Adipocyte (in vitro differentiated cells): ENCODE results near the gene ANKMY1.

Experiments used
- DNase-seq: peaks from one replicate; pipeline ENCODE4 v3.0.0-alpha.2; 2015; ENCODE audit warnings: low read depth
- H3K27me3 ChIP-seq: replicated peaks from 2 replicates; pipeline ENCODE4 v1.7.0; 2013; ENCODE audit warnings: mild to moderate bottlenecking, low read length, moderate library complexity; ENCODE audit not compliant: control insufficient read depth, insufficient read depth
- H3K36me3 ChIP-seq: 2 replicates; pipeline ENCODE4 v1.7.0; 2013; ENCODE audit warnings: low read length, mild to moderate bottlenecking, moderate library complexity; ENCODE audit not compliant: control insufficient read depth, insufficient read depth, severe bottlenecking
- H3K4me1 ChIP-seq: 2 replicates; pipeline ENCODE4 v1.7.0; 2013; ENCODE audit warnings: mild to moderate bottlenecking, low read length, moderate library complexity; ENCODE audit not compliant: control insufficient read depth, insufficient read depth
- H3K4me3 ChIP-seq: 2 replicates; pipeline ENCODE4 v1.7.0; 2013; ENCODE audit warnings: mild to moderate bottlenecking, low read length, moderate library complexity
- H3K9ac ChIP-seq: 2 replicates; pipeline ENCODE4 v1.7.0; 2013; ENCODE audit warnings: mild to moderate bottlenecking, low read length, moderate library complexity
- H3K9me3 ChIP-seq: 2 replicates; pipeline ENCODE4 v1.7.0; 2013; ENCODE audit warnings: mild to moderate bottlenecking, low read length, moderate library complexity; ENCODE audit not compliant: control insufficient read depth

Gene ANKMY1

GRCh38 chr2:240449764-240450531 is 107.8 kb downstream of the ANKMY1 start:
- H3K27me3 ChIP-seq: no peaks in the 10 kb centered on the region
- no peak overlapping the region for H3K9ac ChIP-seq
- no peak for DNase-seq
- H3K36me3 ChIP-seq: peaks cover 16% of the 10 kb centered on the region
- H3K4me3 ChIP-seq: no peak overlapping the region
- peaks cover 23% of the 10 kb centered on the region for H3K4me1 ChIP-seq
- no peaks in the 10 kb centered on the region for H3K9me3 ChIP-seq

- H3K27me3 ChIP-seq: no peaks in the 10 kb centered on the region
- peaks cover 24% of the 10 kb centered on the region for H3K36me3 ChIP-seq
- no peaks in the 10 kb centered on the region for H3K9me3 ChIP-seq
- DNase-seq: no peak
- H3K9ac ChIP-seq: no peak overlapping the region
- no peak overlapping the region for H3K4me3 ChIP-seq
- H3K4me1 ChIP-seq: peaks cover 23% of the 10 kb centered on the region
Measured at GRCh38 chr2:240448387-240449274, 109.2 kb downstream of the ANKMY1 start.

- Histone ChIP-seq H3K27me3 (no peaks in the 10 kb centered on the region), H3K9me3 (no peaks in the 10 kb centered on the region), H3K9ac (no peak overlapping the region), H3K4me3 (no peak overlapping the region), H3K4me1 (peaks cover 23% of the 10 kb centered on the region), H3K36me3 (peaks cover 24% of the 10 kb centered on the region)
- DNase-seq: no peak
Measured at GRCh38 chr2:240447934-240448333, 109.9 kb downstream of the ANKMY1 start.

GRCh38 chr2:240447331-240447730 is 110.5 kb downstream of the ANKMY1 start:
- Histone ChIP-seq H3K4me3 (no peak overlapping the region), H3K9ac (no peak overlapping the region), H3K4me1 (peaks cover 23% of the 10 kb centered on the region)

GRCh38 chr2:240446664-240447175 is 111.1 kb downstream of the ANKMY1 start:
- no peak for DNase-seq
- Histone ChIP-seq H3K9me3 (no peaks in the 10 kb centered on the region), H3K9ac (no peak overlapping the region), H3K4me3 (no peak overlapping the region), H3K4me1 (peaks cover 17% of the 10 kb centered on the region), H3K27me3 (no peaks in the 10 kb centered on the region), H3K36me3 (peaks cover 30% of the 10 kb centered on the region)

More at GRCh38 chr2:240447331-240447730, 110.5 kb downstream of the ANKMY1 start:
- no peak for DNase-seq
- no peaks in the 10 kb centered on the region for H3K27me3 ChIP-seq
- H3K36me3 ChIP-seq: peaks cover 29% of the 10 kb centered on the region
- H3K9me3 ChIP-seq: no peaks in the 10 kb centered on the region

GRCh38 chr2:240445961-240446663 is 111.7 kb downstream of the ANKMY1 start:
- Histone ChIP-seq H3K9ac (no peak overlapping the region), H3K4me1 (peaks cover 11% of the 10 kb centered on the region), H3K4me3 (no peak overlapping the region), H3K27me3 (no peaks in the 10 kb centered on the region), H3K9me3 (no peaks in the 10 kb centered on the region), H3K36me3 (peaks cover 31% of the 10 kb centered on the region)
- no peak for DNase-seq

GRCh38 chr2:240444464-240444863 is 113.3 kb downstream of the ANKMY1 start:
- H3K9ac ChIP-seq: no peak overlapping the region
- H3K4me1 ChIP-seq: no peaks in the 10 kb centered on the region
- peaks cover 37% of the 10 kb centered on the region for H3K36me3 ChIP-seq
- no peak overlapping the region for H3K4me3 ChIP-seq
- H3K9me3 ChIP-seq: no peaks in the 10 kb centered on the region
- no peaks in the 10 kb centered on the region for H3K27me3 ChIP-seq
- no peak for DNase-seq

GRCh38 chr2:240443891-240444301 is 113.9 kb downstream of the ANKMY1 start:
- no peak overlapping the region for H3K4me3 ChIP-seq
- DNase-seq: no peak
- H3K27me3 ChIP-seq: no peaks in the 10 kb centered on the region
- peaks cover 2% of the 10 kb centered on the region for H3K4me1 ChIP-seq
- no peaks in the 10 kb centered on the region for H3K9me3 ChIP-seq
- H3K36me3 ChIP-seq: peaks cover 35% of the 10 kb centered on the region
- H3K9ac ChIP-seq: no peak overlapping the region

GRCh38 chr2:240442891-240443715 is 114.7 kb downstream of the ANKMY1 start:
- Histone ChIP-seq H3K9ac (no peak overlapping the region), H3K4me3 (no peak overlapping the region), H3K9me3 (no peaks in the 10 kb centered on the region), H3K27me3 (no peaks in the 10 kb centered on the region), H3K36me3 (peaks cover 35% of the 10 kb centered on the region), H3K4me1 (peaks cover 10% of the 10 kb centered on the region)
- DNase-seq: no peak

- H3K9me3 ChIP-seq: no peaks in the 10 kb centered on the region
- H3K4me1 ChIP-seq: peaks cover 21% of the 10 kb centered on the region
- DNase-seq: no peak
- H3K4me3 ChIP-seq: no peak overlapping the region
- peaks cover 35% of the 10 kb centered on the region for H3K36me3 ChIP-seq
- H3K27me3 ChIP-seq: no peaks in the 10 kb centered on the region
- no peak overlapping the region for H3K9ac ChIP-seq
Measured at GRCh38 chr2:240441993-240442411, 115.8 kb downstream of the ANKMY1 start.
